Transverse colon (tissue), 4 donors: ENCODE measurements around the gene MAF.

Experiments
- CTCF ChIP-seq, 5 experiments: fragments of 200-600 bp in 3 of 5; fragments of 450-650 bp in 2 of 5; sonication (generic) in 3 of 5; IDR thresholded peaks; 1 replicate in 2 of 5; 2 replicates in 3 of 5; pipeline ENCODE4 v1.5.1; 2016 to 2017; ENCODE audit warnings: antibody characterized with exemption in 5 of 5, inconsistent platforms in 3 of 5, mild to moderate bottlenecking in 2 of 5, moderate library complexity in 1 of 5
- EP300 ChIP-seq: sonication (generic); formaldehyde crosslinking; IDR thresholded peaks from one replicate; pipeline ENCODE4 v1.6.1; 2017; ENCODE audit warnings: antibody characterized with exemption, low read depth
- POLR2A ChIP-seq: fragments of 450-650 bp; IDR thresholded peaks from one replicate; pipeline ENCODE4 v1.6.1; 2016; ENCODE audit warnings: antibody characterized with exemption, mild to moderate bottlenecking, moderate library complexity
- POLR2AphosphoS5 ChIP-seq, 3 donors: sonication (generic); formaldehyde crosslinking; IDR thresholded peaks; one replicate each; pipeline ENCODE4 v1.6.1; 2016; ENCODE audit warnings: antibody characterized with exemption in 3 of 3

GRCh38 chr16:79610771-79611170, 10.2 kb upstream of the MAF start:
- TF ChIP-seq EP300 (no peak), CTCF (IDR thresholded peaks at IDR 0.05) (no peak), POLR2AphosphoS5 (IDR thresholded peaks at IDR 0.05) (no peak), POLR2A (no peak)
